AG04450 (cell line): ENCODE results near the gene HRH1. TPM values are rescaled to one million over a fixed set of nuclear protein-coding genes. Genes with fewer than 3 reads are reported as not detected.

Experiments used
- polyA plus RNA-seq: library from polyadenylated mRNA; depleted of rRNA; stranded (reverse); fragments of >200 nt; gene quantifications from 2 replicates; pipeline ENCODE4 v1.2.3, GENCODE V29; 2011; rRNA removed
- small RNA-seq: library from RNA; depleted of rRNA; stranded (forward); fragments of <200 nt; gene quantifications from one replicate; pipeline ENCODE3, GENCODE V24; 2012; ENCODE audit warnings: low read depth; ENCODE audit not compliant: insufficient read length

HRH1 gene
- polyA plus RNA-seq, 1 experiment = 25.4 TPM

Small RNA genes lying within 50 kb of the gene (small RNA-seq; reads per million reads assigned to genes)
- gene AC083855.1 = not detected

Other genes with a start within 250 kb of the HRH1 start
- not detected in 2 replicates for gene SLC6A1, start 161.7 kb upstream of the HRH1 start, polyA plus RNA-seq
- gene ATG7, start 117.9 kb downstream of the HRH1 start, polyA plus RNA-seq = 35.4 and 51.7 TPM in 2 replicates